HG03064 (cell line): Measurements from ENCODE around the gene TMEM218.

ENCODE experiments used
- ATAC-seq: cut with Tn5 transposase; IDR thresholded peaks from one replicate; pipeline ENCODE4 v1.9.1; 2021; ENCODE audit warnings: low read depth; ENCODE audit not compliant: unreplicated experiment

TMEM218 gene

DNA sequence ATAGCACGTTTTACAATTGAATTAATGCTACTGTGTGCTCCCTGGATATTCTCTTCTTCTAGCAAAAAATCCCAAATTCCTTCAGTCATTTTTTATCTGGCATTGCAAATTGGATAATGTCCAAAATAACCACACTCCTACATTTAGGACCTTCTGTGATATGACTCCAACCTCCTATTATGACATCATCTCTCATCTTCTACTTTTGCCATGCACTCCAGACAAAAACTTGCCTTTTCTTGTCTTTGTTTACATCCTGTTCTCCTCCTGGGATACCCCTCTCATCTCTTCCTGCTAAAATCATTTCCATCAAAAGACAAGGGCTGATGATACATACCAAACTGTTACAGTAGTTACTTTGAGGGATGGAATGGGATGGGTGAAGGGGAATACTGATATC is 20.6 kb upstream of the TMEM218 start:
- no peak for ATAC-seq

DNA sequence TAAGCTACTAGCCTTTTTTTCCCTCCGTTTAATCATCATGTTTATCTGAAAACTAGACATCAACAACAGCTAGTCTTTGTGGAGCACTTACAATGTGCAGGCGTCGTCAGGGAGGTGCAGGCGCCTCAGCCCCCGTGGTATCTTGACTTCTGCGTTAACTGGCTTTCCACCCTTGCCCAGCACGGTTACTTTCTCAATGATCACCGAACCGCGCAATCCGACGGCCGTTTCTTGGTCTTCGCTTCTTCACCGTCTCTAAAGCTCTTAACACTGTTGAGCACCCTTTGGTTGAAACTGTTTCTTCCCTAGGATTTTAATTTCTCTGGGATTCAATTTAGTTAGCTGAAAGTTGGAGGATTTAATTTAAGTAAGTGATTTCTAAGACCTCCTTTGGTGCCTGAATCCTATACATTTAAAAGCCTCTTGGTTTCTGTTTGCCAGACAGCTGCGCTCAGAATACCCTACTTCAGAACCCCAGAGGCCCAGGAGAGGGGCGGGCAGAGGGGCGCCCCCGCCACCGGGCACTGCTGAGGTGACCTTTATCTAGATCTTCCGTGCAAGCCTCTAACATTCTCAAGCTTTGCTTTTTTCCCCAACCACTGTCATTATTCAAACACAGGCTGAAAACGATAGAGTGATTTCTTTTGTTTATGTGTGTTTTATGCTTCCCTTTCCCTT is 18.0 kb upstream of the TMEM218 start:
- ATAC-seq = no peak

DNA sequence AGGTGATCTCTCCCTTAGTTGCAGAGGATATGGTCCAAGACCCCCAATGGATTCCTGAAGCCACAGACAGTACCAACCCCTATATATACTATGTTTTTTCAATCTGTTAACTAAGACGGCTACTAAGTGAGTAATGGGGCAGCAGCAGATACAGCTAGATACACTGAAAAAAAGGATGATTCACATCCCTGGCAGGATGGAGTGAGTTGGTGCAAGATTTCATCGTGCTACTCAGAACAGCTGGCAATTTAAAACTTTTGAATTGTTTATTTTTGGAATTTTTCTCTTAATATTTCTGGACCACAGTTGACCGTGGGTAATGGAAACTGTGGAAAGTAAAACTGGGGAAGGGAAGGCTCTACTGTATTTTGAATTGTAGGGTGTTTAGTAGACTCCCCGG is 17.0 kb upstream of the TMEM218 start:
- ATAC-seq = no peak

- ATAC-seq = no peak
Measured at GRCh38 chr11:125124618-125124992, 13.2 kb upstream of the TMEM218 start.

DNA sequence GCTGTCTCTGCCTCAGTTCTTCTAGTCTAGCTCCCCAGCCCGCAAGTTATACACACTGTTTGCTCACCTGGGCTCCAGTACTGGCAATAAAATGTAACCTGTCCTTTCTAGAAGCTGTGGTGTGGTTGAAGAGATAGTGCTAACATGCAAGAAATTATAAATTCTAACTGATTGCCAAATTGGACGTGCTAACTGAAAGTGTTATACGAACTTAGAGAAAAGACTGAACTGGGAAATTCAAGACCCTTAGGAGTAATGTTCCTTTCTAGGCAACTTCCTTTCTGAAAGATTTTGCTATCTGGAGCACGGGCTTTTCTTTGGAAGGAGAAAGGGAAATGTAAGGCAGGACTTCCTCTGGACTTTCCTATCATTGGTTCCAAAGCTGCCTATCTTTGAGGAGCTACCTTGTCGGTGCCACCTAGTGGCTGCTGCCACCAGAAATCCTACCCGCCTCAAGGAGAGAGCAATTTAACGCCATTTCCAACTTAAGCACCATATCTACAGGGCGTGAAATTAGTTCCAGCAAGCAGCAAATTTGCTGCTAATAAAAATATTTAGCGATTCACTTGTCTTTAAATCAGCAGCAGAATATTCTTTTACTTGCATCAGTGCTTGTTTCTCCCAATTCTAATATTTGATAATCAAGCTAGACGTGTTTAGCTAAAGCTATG is 12.7 kb upstream of the TMEM218 start:
- peak; percentile 76 for ATAC-seq

DNA sequence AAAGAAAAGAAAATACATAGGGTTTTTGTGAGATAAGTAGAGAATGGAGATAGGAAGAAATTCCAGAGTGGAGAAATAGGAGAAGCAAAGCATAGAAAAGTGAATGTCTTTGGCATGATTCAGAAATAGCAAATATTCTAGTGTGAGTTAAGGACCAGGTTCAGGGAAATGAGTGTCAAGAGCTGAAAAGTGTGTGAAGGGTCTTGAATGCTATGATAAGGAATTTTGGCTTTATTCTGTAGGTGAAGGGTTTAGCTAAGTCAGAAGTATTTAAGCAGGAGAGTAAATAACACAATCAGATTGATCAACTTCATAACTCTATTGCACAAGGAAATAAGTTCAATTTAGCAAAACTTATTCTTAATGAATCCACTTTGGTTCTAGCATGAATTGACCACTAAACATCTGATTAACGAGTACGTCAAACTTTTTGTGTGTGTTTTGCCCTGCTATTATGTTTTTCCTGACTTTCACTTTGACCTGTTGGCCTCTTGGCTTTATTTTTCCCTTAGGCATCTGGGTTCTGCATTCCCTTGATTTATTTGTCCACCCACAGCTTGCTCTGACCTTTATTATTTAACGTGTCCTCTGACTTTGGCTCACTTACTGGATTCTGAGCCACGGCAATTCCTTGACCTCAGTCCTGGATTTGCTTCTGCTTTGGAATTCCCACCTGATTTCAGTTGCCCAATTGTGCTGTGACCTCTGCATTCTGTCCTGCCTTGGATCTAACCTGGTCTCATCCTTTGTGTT is 11.9 kb upstream of the TMEM218 start:
- ATAC-seq = no peak

- ATAC-seq = no peak
Measured at GRCh38 chr11:125117429-125117828, 6.0 kb upstream of the TMEM218 start.

DNA sequence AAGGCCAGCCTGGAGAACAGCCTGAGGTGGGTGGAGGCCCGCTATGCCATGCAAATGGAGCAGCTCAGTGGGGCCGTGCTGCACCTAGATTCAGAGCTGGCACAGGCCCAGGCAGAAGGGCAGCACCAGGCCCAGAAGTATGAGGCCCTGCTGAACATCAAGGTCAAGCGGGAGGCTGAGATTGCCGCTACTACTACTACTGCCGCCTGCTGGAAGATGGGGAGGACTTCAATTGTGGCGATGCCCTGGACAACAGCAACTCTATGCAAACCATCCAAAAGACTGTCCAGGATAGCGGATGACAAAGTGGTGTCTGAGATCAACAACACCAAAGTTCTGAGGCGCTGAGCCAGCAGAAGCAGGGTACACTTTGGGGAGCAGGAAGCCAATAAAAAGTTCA is 3.1 kb upstream of the TMEM218 start:
- no peak for ATAC-seq

DNA sequence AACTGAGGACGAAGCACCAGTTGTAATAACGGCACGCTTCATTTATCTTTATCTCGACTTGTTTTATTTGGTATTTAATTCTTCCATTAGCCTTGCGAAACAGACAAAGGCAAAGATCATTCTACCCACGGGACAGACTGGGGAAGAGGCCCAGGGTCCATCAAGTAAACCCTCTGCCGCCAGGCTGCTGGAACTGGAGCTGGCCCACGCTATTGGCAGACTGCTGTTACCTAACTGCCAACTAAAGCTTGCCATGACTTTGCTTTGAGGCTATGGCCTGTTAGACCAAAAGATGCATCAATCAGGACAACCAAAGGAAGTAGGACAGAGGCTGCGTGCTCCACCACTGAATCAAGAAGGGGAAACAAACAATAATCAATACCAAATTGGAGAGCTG is 780 bp upstream of the TMEM218 start:
- no peak for ATAC-seq

DNA sequence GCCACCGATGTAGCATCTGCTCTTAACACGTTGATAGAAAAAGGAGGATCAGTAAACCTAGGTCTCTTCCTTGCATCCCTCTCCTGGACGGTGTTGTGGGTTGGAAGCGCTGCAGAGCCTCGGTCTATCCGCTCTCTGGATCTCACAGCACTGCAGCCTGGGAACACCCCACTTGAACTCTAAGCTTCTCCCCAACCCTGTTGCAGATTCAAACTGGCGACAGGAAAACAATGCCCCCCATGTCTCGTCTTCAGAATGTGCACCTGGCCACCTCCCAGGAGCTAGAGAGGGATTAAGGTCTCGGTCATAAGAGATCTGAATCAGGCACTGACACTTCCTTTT is 454 bp downstream of the TMEM218 start:
- ATAC-seq = no peak

DNA sequence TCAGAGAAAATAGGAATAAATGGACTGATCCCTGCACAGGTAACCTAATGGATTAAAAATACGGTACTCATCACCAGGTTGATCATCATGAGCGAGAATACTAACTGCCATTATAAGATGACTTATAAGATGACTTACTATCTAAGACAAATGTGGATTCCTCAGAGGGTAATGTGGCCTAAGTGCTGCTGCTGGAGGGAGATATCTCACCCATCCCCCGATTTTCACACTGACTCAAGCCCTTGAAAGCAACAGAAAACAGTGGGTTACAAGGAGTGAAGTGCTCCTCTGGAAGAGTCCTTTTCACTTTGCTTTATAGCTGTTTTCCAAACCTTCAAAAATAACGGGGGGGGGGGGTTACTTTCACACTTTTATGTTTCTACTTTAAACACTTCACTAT is 920 bp downstream of the TMEM218 start:
- ATAC-seq = no peak

GRCh38 chr11:125108469-125108868 is 3.0 kb downstream of the TMEM218 start:
- ATAC-seq = no peak

DNA sequence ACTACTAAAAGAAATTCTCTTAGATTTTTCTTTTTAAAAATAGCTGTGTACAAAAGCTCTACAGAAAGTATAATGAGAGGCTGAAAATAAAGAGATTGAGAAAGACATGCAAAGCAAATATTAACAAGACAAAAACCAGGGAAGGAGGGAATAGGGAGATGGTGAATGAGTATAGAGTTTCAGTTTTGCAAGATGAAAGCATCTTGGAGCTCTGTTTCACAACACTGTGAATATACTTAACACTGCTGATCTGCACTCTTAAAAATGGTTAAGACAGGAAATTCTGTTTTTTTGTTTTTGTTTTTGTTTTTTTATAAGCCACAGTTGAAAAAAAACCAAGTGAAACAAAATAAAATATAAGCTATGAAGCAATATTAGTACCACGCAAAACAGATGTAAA is 5.5 kb downstream of the TMEM218 start:
- no peak for ATAC-seq

DNA sequence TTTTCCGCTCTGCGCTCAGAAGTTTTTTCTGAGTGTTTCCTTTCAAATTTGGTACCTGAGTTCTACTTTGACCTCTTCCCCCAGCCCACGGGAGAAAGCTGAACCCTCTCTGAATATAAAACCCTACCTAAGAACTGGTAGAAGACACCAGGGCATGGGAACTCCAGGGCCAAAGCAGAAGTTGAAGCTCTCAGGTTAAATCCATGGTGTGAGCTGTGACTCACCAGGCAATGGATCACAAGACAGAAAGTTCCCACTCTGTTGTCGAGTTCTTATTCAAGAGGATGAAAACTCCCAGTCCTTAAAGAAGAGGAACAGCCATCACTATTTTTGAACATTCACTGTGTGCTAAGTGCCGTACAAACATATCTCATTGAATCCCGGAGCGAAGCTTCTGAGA is 8.9 kb downstream of the TMEM218 start:
- no peak for ATAC-seq

- ATAC-seq = no peak
Measured at GRCh38 chr11:125102025-125102424, 9.4 kb downstream of the TMEM218 start.

DNA sequence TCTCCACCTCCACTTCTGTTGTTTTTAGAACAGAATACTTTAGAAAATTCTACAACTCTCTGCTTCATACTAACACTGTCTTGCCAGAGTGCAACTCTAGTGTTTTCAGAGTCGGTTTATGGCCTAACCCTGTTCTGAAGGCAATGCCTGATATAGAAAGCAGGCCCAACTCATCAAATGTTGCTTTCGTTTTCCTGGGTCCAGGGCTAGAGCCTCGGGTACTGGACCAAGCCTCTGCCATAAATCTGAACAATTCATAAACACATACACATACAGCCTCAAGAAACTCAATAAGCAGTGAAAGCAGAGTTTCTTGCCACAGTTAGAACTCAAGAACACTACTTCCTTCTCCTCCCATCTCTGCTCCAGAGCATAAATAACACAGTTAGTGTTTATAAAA is 9.8 kb downstream of the TMEM218 start:
- no peak for ATAC-seq

- ATAC-seq = no peak
Measured at GRCh38 chr11:125100136-125100535, 11.3 kb downstream of the TMEM218 start.

- no peak for ATAC-seq
Measured at GRCh38 chr11:125094731-125095130, 16.7 kb downstream of the TMEM218 start.

DNA sequence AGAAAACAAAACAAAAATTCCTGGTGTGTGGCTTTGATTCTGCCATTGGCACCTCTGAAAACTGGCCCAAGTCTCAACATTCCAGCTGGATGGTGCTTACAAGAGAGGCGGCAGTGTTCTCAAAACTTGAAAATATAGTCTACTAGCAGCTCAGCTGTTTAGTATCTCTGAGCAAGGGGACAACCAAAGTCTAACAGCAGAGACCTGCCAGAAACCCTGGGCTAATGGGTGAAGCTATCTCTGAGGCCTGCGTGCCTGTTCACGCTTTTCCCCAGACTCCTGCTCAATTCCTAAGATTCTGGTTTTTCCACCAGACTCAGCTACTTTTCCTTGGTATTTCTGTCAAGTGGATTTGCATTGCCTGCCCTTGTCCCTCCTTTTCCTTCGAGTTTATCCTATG is 17.9 kb downstream of the TMEM218 start:
- no peak for ATAC-seq

DNA sequence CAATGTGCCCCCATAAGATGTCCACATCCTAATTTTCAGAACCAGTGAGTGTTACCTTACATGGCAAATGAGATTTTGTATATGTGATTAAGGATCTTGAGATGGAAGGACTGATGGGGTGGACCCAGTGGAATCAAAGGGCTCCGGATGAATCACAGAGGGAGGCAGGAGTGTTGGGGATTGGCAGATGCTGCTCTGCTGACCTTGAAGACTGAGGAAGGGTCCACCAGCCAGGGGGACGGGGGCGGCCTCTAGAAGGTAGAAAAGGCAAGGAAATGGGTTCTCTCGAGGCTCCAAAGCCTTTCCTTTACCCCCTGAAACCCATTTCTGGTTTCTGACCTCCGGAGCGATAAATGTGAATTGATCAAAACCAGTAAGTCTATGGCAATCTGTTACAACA is 18.8 kb downstream of the TMEM218 start:
- no peak for ATAC-seq

DNA sequence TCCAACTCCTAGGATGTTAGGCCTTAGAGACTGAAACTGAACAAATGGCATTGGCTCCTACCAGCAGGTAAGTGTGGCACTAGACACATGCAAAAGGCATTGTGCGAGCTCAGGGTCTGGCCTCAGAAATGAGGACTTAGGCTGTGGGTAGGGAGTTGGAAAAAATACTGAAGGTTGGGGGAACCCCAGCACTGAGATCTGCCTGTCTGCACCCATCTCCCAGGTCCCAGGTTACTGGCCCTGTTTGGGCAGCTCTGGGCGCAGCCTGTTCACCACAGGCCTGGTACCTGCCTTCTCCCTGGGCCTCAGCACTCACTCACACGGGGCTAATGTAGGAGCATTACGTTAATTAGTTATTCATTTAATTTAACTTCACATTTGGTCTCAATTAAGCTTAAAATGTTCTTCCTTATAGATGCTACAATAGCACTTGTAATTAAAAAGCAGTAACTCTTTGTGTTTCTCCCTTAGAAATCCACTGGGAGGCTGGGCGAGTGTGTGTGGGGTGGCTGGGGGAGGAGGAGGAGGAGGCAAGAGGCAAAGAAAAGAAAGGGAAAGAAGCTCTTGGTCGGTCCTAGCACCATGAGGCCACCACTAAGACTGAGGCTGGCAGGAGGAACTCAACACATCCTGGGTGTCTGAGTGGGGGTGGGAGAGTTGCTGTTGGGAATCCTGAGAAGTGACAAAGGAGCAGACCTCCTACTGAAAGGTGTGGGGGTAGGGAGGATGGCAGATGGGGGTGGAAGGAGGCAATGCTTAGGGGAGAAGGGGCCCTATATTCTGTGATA is 19.4 kb downstream of the TMEM218 start:
- ATAC-seq = no peak
